Mesendoderm (in vitro differentiated cells): ENCODE results near the gene TECPR2.

ENCODE experiments used
- DNase-seq: peaks from one replicate; pipeline ENCODE4 v3.0.0; 2013
- H2AK5ac ChIP-seq: 2 replicates; pipeline ENCODE4 v1.6.1; 2013; ENCODE audit warnings: low read length, inconsistent platforms
- H2BK120ac ChIP-seq: 2 replicates; pipeline ENCODE4 v1.6.1; 2013; ENCODE audit warnings: low read depth, mild to moderate bottlenecking, low read length, moderate library complexity, mixed read lengths
- H2BK15ac ChIP-seq: replicated peaks from 2 replicates; pipeline ENCODE4 v1.6.1; 2013; ENCODE audit warnings: low read depth, mild to moderate bottlenecking, moderate library complexity
- H2BK5ac ChIP-seq: 2 replicates; pipeline ENCODE4 v1.6.1; 2013; ENCODE audit warnings: low read length, inconsistent platforms
- H3K18ac ChIP-seq: 2 replicates; pipeline ENCODE4 v1.6.1; 2013; ENCODE audit warnings: mild to moderate bottlenecking, low read length, mixed read lengths
- H3K23ac ChIP-seq: one replicate; pipeline ENCODE4 v1.6.1; 2013; ENCODE audit warnings: low read length
- H3K27ac ChIP-seq: 2 replicates; pipeline ENCODE4 v1.5.1; 2013; ENCODE audit warnings: low read depth, mild to moderate bottlenecking, inconsistent platforms, low read length, moderate library complexity
- H3K27me3 ChIP-seq: 2 replicates; pipeline ENCODE4 v1.6.1; 2013; ENCODE audit warnings: low read length, control low read depth, mild to moderate bottlenecking, inconsistent platforms; ENCODE audit not compliant: insufficient read depth, poor library complexity
- H3K36me3 ChIP-seq: 2 replicates; pipeline ENCODE4 v1.6.1; 2013; ENCODE audit warnings: low read length, inconsistent platforms; ENCODE audit not compliant: control insufficient read depth, insufficient read depth
- H3K4ac ChIP-seq: one replicate; pipeline ENCODE4 v1.6.1; 2013; ENCODE audit warnings: low read depth, mild to moderate bottlenecking, low read length, moderate library complexity
- H3K4me1 ChIP-seq: 2 replicates; pipeline ENCODE4 v1.6.1; 2013; ENCODE audit warnings: low read depth, low read length, inconsistent platforms; ENCODE audit not compliant: control insufficient read depth
- H3K4me2 ChIP-seq: 2 replicates; pipeline ENCODE4 v1.6.1; 2013; ENCODE audit warnings: low read length
- H3K4me3 ChIP-seq: 2 replicates; pipeline ENCODE4 v1.5.1; 2013; ENCODE audit warnings: mild to moderate bottlenecking, low read length
- H3K56ac ChIP-seq: one replicate; pipeline ENCODE4 v1.6.1; 2013; ENCODE audit warnings: low read length
- H3K79me1 ChIP-seq: 2 replicates; pipeline ENCODE4 v1.6.1; 2013; ENCODE audit warnings: low read length, inconsistent platforms
- H3K79me2 ChIP-seq: 2 replicates; pipeline ENCODE4 v1.6.1; 2013; ENCODE audit warnings: mild to moderate bottlenecking, low read length; ENCODE audit not compliant: control insufficient read depth, insufficient read depth
- H3K9ac ChIP-seq: 2 replicates; pipeline ENCODE4 v1.6.1; 2013; ENCODE audit warnings: low read length, inconsistent platforms
- H4K5ac ChIP-seq: one replicate; pipeline ENCODE4 v1.6.1; 2013; ENCODE audit warnings: low read length
- H4K8ac ChIP-seq: one replicate; pipeline ENCODE4 v1.6.1; 2013; ENCODE audit warnings: low read depth, mild to moderate bottlenecking, control low read depth, low read length, moderate library complexity
- WGBS: extraction: QIAGEN DNeasy Blood & Tissue Kit; methylation state at CpG from one replicate; pipeline ENCODE4 v1.1.7; 2013; ENCODE audit warnings: low lambda C conversion rate, missing lambda C conversion rate; ENCODE audit not compliant: insufficient coverage; ENCODE audit errors: extremely low coverage; 5-methylcytosine and 5-hydroxymethylcytosine counted together

Gene TECPR2

DNA sequence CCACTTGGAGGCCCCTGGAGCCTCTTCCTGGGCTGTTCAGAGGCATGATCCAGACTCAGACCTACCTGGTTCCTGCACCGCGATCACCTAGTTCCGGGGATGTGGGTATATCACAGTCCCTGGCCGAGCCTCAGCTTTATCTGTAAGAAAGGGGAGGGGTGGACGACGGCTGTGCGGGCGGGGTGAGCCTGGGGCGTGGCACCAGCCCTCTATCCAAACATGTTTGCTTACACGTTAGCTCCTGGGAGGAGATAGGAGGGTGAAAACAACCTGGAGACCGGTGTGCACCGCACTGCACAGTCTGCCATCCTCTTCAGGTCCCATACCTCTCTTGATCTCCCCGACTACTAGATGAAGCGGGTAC is 145.7 kb downstream of the TECPR2 start:
- H3K27ac ChIP-seq: no peak overlapping the region
- H2BK5ac ChIP-seq: no peak overlapping the region

DNA sequence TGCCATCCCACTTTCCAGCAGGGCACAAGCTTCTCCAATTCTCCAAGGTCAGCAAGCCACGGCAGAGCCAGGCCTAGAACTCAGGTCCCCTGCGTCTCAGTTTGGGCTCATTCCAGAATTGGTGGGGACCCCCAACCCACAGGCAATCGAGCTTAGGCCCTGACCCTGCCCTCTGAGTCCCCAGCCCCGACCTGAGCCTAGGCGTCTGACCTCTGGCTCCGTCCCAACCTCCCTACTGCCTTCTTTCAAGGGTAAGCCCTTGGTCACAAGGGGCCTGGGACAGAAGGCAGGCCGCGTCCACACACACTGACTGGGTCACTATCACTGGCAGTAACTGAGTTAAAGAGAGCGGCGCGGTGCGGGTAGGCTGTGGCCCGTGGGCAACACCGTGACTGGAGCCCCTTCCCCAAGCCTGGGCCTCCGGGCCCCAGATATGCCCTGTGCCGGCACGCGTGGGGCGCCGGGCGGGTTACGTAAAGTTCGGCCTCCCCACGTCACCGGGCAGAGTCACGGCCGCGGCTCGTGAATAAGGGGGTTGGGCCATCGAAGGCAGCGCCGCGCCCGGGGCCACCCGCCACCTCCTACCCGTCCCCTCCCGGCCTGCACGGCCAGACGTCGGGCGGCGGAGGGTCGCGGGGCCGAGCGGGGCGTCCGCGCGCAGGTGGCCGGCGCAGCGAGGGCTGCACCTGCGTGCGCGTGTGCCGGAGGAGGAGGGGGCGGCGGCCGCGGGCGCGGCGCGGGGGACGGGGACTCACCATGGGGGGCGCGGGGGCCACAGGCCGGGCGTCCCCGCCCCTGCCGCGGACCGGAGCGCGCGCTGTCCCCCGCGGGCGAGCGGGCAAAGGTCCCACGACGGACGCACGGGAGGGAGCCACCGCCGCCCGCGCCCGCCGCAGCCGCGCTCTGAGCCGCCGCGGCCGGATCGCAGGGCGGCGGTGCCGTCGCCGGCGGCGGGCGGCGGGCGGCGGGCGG is 146.3 kb downstream of the TECPR2 start:
- WGBS: no CpG with 5 or more reads among the region's 110 CpGs
- Histone ChIP-seq H3K27ac (no peak overlapping the region), H4K5ac (no peak overlapping the region), H3K4me3 (peak overlapping the region; percentile 57), H2BK15ac (no peak overlapping the region), H2BK120ac (no peak overlapping the region), H3K18ac (peak overlapping the region; percentile 28), H3K4me2 (peak overlapping the region; percentile 86), H2BK5ac (no peak overlapping the region), H3K56ac (peak overlapping the region; percentile 90), H3K79me1 (peaks cover 2% of the 10 kb centered on the region), H3K4ac (no peak overlapping the region), H2AK5ac (no peak overlapping the region), H3K36me3 (no peaks in the 10 kb centered on the region), H3K23ac (peak overlapping the region; percentile 80), H4K8ac (no peak overlapping the region), H3K79me2 (no peaks in the 10 kb centered on the region), H3K4me1 (peaks cover 2% of the 10 kb centered on the region), H3K27me3 (no peaks in the 10 kb centered on the region), H3K9ac (peak overlapping the region; percentile 89)
- peak; percentile 33 for DNase-seq

More for the DNA sequence above, 145.7 kb downstream of the TECPR2 start:
- H3K4me3 ChIP-seq: no peak overlapping the region
- H3K4me2 ChIP-seq: peak overlapping the region; percentile 86
- peaks cover 2% of the 10 kb centered on the region for H3K79me1 ChIP-seq
- no peak overlapping the region for H4K8ac ChIP-seq
- no peak overlapping the region for H4K5ac ChIP-seq
- no peak overlapping the region for H2AK5ac ChIP-seq
- H3K4ac ChIP-seq: no peak overlapping the region
- H3K18ac ChIP-seq: no peak overlapping the region
- H3K79me2 ChIP-seq: no peaks in the 10 kb centered on the region
- no peak overlapping the region for H2BK120ac ChIP-seq
- no CpG with 5 or more reads among the region's 14 CpGs for WGBS
- H3K23ac ChIP-seq: no peak overlapping the region
- peaks cover 2% of the 10 kb centered on the region for H3K4me1 ChIP-seq
- H3K56ac ChIP-seq: peak overlapping the region; percentile 90
- no peak overlapping the region for H2BK15ac ChIP-seq
- H3K36me3 ChIP-seq: no peaks in the 10 kb centered on the region
- no peak for DNase-seq
- no peaks in the 10 kb centered on the region for H3K27me3 ChIP-seq
- H3K9ac ChIP-seq: peak overlapping the region; percentile 89

DNA sequence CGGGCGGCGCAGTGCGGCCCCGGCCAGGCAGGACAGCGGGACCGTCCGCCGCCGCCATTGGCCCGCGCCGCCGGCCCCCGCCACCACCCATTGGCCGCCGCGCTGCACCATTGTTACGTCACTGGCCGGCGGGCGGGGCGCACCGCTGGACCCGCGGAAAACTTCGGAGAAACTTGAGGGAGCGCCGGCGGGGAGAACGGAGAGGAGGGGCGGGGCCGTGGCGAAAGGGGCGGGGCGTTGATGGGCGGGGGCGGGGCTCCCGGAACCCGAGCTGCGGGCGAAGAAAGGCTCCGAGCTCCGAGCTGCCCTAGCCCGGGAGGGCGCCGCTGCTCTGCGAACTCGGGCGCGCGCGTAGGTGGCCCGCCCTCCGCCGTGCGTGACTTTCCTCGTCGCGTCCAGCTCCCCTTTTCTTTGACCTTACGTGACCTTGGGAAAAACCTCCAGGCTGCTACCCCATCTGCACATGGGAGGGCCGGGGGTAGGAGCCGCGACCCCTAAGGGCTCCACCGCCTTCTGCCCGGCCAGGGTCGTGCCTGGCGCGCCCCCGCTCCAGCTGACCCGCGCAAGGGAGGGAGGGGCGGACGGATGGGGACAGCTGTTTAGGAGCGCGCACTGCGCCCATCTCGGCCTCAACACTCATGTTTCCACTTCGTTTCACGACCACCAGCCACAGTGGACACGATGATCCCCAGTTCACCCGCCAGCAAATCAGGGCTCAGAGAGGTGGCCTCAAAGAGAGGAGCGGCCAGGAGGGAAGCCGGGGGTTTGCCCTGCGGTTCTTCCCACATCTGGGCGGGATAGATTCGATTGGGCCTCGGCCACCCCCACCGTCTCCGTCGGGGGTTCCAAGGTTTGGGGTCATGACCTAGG is 147.2 kb downstream of the TECPR2 start, which contains the start of gene ANKRD9:
Gene ANKRD9 (minus strand): TSS at position 31 of the 870 bp plus-strand sequence. CDS start 1,887 bp downstream, outside the sequence.
- Histone ChIP-seq H3K36me3 (no peaks in the 10 kb centered on the region), H4K5ac (peak within 1 kb of the TSS; percentile 49), H3K4me1 (peaks cover 2% of the 10 kb centered on the region), H3K4ac (no peak within 1 kb of the TSS), H4K8ac (no peak within 1 kb of the TSS), H3K9ac (peak within 1 kb of the TSS; percentile 89), H2BK15ac (no peak within 1 kb of the TSS), H3K18ac (peak within 1 kb of the TSS; percentile 41), H3K79me2 (no peaks in the 10 kb centered on the region), H3K56ac (peak within 1 kb of the TSS; percentile 96), H3K4me2 (peak within 1 kb of the TSS; percentile 97), H2BK5ac (no peak within 1 kb of the TSS), H3K23ac (peak within 1 kb of the TSS; percentile 80), H2AK5ac (no peak within 1 kb of the TSS), H2BK120ac (no peak within 1 kb of the TSS), H3K27me3 (no peaks in the 10 kb centered on the region), H3K4me3 (peak within 1 kb of the TSS; percentile 69), H3K79me1 (peaks cover 2% of the 10 kb centered on the region), H3K27ac (peak within 1 kb of the TSS; percentile 13)
- WGBS: no CpG with 5 or more reads among the region's 91 CpGs
- DNase-seq: peak; percentile 96

DNA sequence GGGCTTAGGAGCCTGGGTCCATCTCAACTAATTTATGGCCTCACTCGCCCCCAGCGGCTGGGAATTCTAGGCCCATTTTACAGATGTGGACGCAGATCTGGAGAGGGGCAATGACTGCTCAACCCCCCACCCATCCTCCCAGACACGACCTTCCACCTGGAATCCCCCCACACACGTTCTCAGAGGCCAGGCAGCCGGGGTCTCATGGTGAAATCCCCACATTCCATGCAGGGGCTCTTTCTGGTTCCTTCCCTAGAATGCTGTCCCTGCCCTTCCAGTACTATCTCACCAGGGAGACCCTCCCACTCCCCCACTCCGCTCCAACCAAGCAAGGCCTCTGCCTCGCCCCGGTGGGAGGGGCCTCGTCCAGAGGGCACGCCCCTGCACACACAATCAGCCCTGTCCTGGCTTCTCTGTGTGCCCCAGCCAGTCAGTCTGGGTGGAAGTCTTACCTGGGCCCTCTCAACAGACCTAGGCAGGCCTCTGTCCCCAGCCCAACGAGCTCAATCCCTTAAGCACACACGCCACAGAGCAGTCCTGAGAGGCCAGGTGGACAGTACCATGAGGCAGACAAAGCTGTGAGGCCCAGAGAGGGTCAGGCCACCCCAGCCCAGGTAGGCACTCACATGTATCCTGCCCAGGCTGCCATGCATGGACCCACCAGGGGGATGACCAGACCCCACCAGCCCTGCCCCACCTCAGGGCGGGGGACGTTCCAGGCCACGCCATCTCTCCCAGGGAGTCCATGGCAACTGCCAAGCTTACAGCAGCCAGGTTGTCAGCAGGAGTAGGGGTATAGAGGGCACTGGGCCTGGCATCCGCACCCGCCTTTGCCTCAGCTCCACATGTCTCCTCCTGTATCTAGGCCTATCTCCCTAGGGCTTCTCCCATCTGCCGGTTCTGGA is 148.1 kb downstream of the TECPR2 start:
- H3K27ac ChIP-seq: peak overlapping the region; percentile 13
- DNase-seq: peak; percentile 95
- WGBS: no CpG with 5 or more reads among the region's 19 CpGs
- H3K4me2 ChIP-seq: peak overlapping the region; percentile 97
- no peak overlapping the region for H2BK120ac ChIP-seq
- H3K9ac ChIP-seq: peak overlapping the region; percentile 82
- H3K36me3 ChIP-seq: no peaks in the 10 kb centered on the region
- H3K4ac ChIP-seq: no peak overlapping the region
- H3K23ac ChIP-seq: peak overlapping the region; percentile 45
- H3K79me2 ChIP-seq: no peaks in the 10 kb centered on the region
- peaks cover 2% of the 10 kb centered on the region for H3K4me1 ChIP-seq
- no peak overlapping the region for H2BK5ac ChIP-seq
- no peak overlapping the region for H3K18ac ChIP-seq
- H2BK15ac ChIP-seq: no peak overlapping the region
- peak overlapping the region; percentile 49 for H4K5ac ChIP-seq
- H3K4me3 ChIP-seq: peak overlapping the region; percentile 13
- H2AK5ac ChIP-seq: peak overlapping the region; percentile 25
- no peaks in the 10 kb centered on the region for H3K27me3 ChIP-seq
- peaks cover 2% of the 10 kb centered on the region for H3K79me1 ChIP-seq
- H4K8ac ChIP-seq: no peak overlapping the region
- peak overlapping the region; percentile 96 for H3K56ac ChIP-seq

DNA sequence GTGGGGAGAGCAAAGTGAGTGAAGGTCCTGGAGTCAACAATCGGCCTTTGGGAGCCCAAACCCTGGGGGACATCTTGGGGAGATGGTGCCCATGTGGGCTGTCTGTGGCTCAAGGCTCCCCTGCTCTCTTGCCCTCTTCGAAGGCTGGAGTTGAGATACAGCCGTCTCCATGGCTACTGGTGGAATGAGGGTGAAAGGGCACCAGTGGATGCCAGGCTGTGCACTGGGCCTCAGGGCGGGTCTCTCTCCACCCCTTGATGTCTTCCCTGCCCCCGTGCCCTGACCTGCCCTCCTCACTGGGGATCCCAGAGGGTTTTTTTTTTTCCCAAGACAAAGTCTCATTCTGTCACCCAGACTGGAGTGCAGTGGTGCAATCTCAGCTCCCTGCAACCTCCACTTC is 148.8 kb downstream of the TECPR2 start:
- no peaks in the 10 kb centered on the region for H3K36me3 ChIP-seq
- H3K79me1 ChIP-seq: peaks cover 2% of the 10 kb centered on the region
- no peak overlapping the region for H3K4me2 ChIP-seq
- H2AK5ac ChIP-seq: no peak overlapping the region
- H3K56ac ChIP-seq: no peak overlapping the region
- H3K27ac ChIP-seq: no peak overlapping the region
- H4K5ac ChIP-seq: no peak overlapping the region
- H2BK15ac ChIP-seq: no peak overlapping the region
- no peak for DNase-seq
- no peak overlapping the region for H4K8ac ChIP-seq
- H3K4me1 ChIP-seq: peaks cover 2% of the 10 kb centered on the region
- no peak overlapping the region for H3K9ac ChIP-seq
- no peak overlapping the region for H2BK120ac ChIP-seq
- no peak overlapping the region for H2BK5ac ChIP-seq
- H3K4me3 ChIP-seq: no peak overlapping the region
- no peak overlapping the region for H3K23ac ChIP-seq
- no peak overlapping the region for H3K18ac ChIP-seq
- no peaks in the 10 kb centered on the region for H3K79me2 ChIP-seq
- no CpG with 5 or more reads among the region's 5 CpGs for WGBS
- no peak overlapping the region for H3K4ac ChIP-seq
- H3K27me3 ChIP-seq: no peaks in the 10 kb centered on the region
